ENCODE data around the gene AMY1A. TPM values are rescaled to one million over a fixed set of nuclear protein-coding genes. Genes with fewer than 3 reads are reported as not detected.

Gene AMY1A
- total and polyA plus RNA-seq, 2 donors from 2014 or later, result not detected

Other genes starting within 250 kb of the AMY1A start
- 40.5 TPM for gene RNPC3, start 130.1 kb upstream of the AMY1A start, total RNA-seq
- gene RNPC3, start 130.1 kb upstream of the AMY1A start, polyA plus RNA-seq (ENCODE audit: insufficient read depth, low read depth, low replicate concordance), result 19.8 TPM
- 31.1 TPM for gene AMY2B, start 84.2 kb upstream of the AMY1A start, total RNA-seq
- 26.5 TPM for gene AMY2B, start 84.2 kb upstream of the AMY1A start, polyA plus RNA-seq (ENCODE audit: insufficient read depth, low read depth, low replicate concordance)
- not detected for gene AMY2A, start 38.3 kb upstream of the AMY1A start, total RNA-seq
- 0.26 TPM for gene AMY2A, start 38.3 kb upstream of the AMY1A start, polyA plus RNA-seq (ENCODE audit: insufficient read depth, low read depth, low replicate concordance)
- not detected for gene AMY1B, start 40.5 kb downstream of the AMY1A start, total RNA-seq
- not detected for gene AMY1B, start 40.5 kb downstream of the AMY1A start, polyA plus RNA-seq (ENCODE audit: insufficient read depth, low read depth, low replicate concordance)
- not detected for gene AMY1C, start 94.1 kb downstream of the AMY1A start, total RNA-seq
- gene AMY1C, start 94.1 kb downstream of the AMY1A start, polyA plus RNA-seq (ENCODE audit: insufficient read depth, low read depth, low replicate concordance), result not detected

All from kidney (tissue), 2 donors.